Measurements from ENCODE around the gene TEX101. TPM values are rescaled to one million over a fixed set of nuclear protein-coding genes. Genes with fewer than 3 reads are reported as not detected.

TEX101 gene
- total RNA-seq, 1 experiment from 2014 or later: not detected

- no peaks in the 10 kb centered on the region for H3K27me3 ChIP-seq (ENCODE audit: control insufficient read depth, insufficient read depth, low read length)
- no peak for DNase-seq (ENCODE audit: low read depth, low spot score)
- H3K27ac ChIP-seq (ENCODE audit: low read length): no peak overlapping the region
- no peak overlapping the region for H3K4me3 ChIP-seq (ENCODE audit: low read depth in 2 of 2, low read length in 2 of 2)
- ChIA-PET CTCF (interaction anchor here (0.9 kb wide), 1 partner anchor 8 kb away, joined by 4 read pairs; no protein-coding TSS in a partner anchor), POLR2A (interaction anchor here (0.7 kb wide), 1 partner anchor 116 kb away, joined by 4 read pairs; no protein-coding TSS in a partner anchor)
- H3K9me3 ChIP-seq (ENCODE audit: control insufficient read depth, insufficient read depth, low read depth, low read length): no peaks in the 10 kb centered on the region
- H3K36me3 ChIP-seq (ENCODE audit: control insufficient read depth, insufficient read depth, low read length): no peaks in the 10 kb centered on the region
- ATAC-seq: no peak
- no TSS peak for BruUV-seq (replicated peaks)
- in situ Hi-C loops (cut with HindIII; ENCODE audit: low pct_unique_long_range_greater_than_20kb, low sequenced_read_pairs): no loop called here
- H3K4me1 ChIP-seq (ENCODE audit: control insufficient read depth, insufficient read depth, low read length): no peaks in the 10 kb centered on the region
- TF ChIP-seq SIN3A (IDR thresholded peaks at IDR 0.05; ENCODE audit: borderline replicate concordance, insufficient read depth, low read depth, low read length): no peak
- no peak for TF ChIP-seq REST (IDR thresholded peaks at IDR 0.05; ENCODE audit: insufficient read depth in 1 of 2, low read depth in 2 of 2, low read length in 1 of 2)
- TF ChIP-seq TCF7L2 (IDR thresholded peaks at IDR 0.05; ENCODE audit: low read depth, low read length): no peak
- TF ChIP-seq POLR2AphosphoS5 (IDR thresholded peaks at IDR 0.05; ENCODE audit: low read depth, low read length): no peak
- no peak for TF ChIP-seq CTCF (IDR thresholded peaks at IDR 0.05)
- intact Hi-C loops (cut with micrococcal nuclease; ENCODE audit: unreplicated experiment): no loop called here
Measured at GRCh38 chr19:43416951-43417623, 2.4 kb downstream of the TEX101 start.

- ATAC-seq: no peak
- BruUV-seq (replicated peaks): no TSS peak
- Histone ChIP-seq H3K27me3 (ENCODE audit: control insufficient read depth, insufficient read depth, low read length) (no peaks in the 10 kb centered on the region), H3K36me3 (ENCODE audit: control insufficient read depth, insufficient read depth, low read length) (no peaks in the 10 kb centered on the region), H3K4me1 (ENCODE audit: control insufficient read depth, insufficient read depth, low read length) (no peaks in the 10 kb centered on the region), H3K4me3 (ENCODE audit: low read depth in 2 of 2, low read length in 2 of 2) (no peak overlapping the region), H3K9me3 (ENCODE audit: control insufficient read depth, insufficient read depth, low read depth, low read length) (no peaks in the 10 kb centered on the region), H3K27ac (ENCODE audit: low read length) (no peak overlapping the region)
- ChIA-PET POLR2A (no interaction called here), CTCF (no interaction called here)
- intact Hi-C loops (cut with micrococcal nuclease; ENCODE audit: unreplicated experiment): no loop called here
- TF ChIP-seq SIN3A (IDR thresholded peaks at IDR 0.05; ENCODE audit: borderline replicate concordance, insufficient read depth, low read depth, low read length): no peak
- TF ChIP-seq TCF7L2 (IDR thresholded peaks at IDR 0.05; ENCODE audit: low read depth, low read length): no peak
- no peak for TF ChIP-seq POLR2AphosphoS5 (IDR thresholded peaks at IDR 0.05; ENCODE audit: low read depth, low read length)
- no peak for TF ChIP-seq REST (IDR thresholded peaks at IDR 0.05; ENCODE audit: insufficient read depth in 1 of 2, low read depth in 2 of 2, low read length in 1 of 2)
- no peak for TF ChIP-seq CTCF (IDR thresholded peaks at IDR 0.05)
- in situ Hi-C loops (cut with HindIII; ENCODE audit: low pct_unique_long_range_greater_than_20kb, low sequenced_read_pairs): no loop called here
- no peak for DNase-seq (ENCODE audit: low read depth, low spot score)
Measured at GRCh38 chr19:43420954-43421353, 6.3 kb downstream of the TEX101 start.

All from Panc1 (cell line).